Choroid plexus epithelial cell (primary cell): Measurements from ENCODE around the gene HIVEP2.
A peak's percentile ranks its signal among the peaks of the same experiment; 100 is the strongest.

ENCODE experiments used
- DNase-seq: peaks from one replicate; pipeline ENCODE4 v3.0.0-alpha.2; 2010; ENCODE audit warnings: low read depth
- H3K4me3 ChIP-seq: 2 replicates; pipeline ENCODE4 v1.5.1; 2011; ENCODE audit warnings: low read depth, mild to moderate bottlenecking, control low read depth, low read length, moderate library complexity
- CTCF ChIP-seq: conservative IDR thresholded peaks from 2 replicates; pipeline ENCODE4 v1.5.1; 2011; ENCODE audit warnings: low read depth, mild to moderate bottlenecking, control low read depth, inconsistent platforms, low read length, moderate library complexity

Gene HIVEP2

GRCh38 chr6:142848976-142849375, 96.0 kb downstream of the HIVEP2 start:
- no peak for DNase-seq
- no peak for TF ChIP-seq CTCF
- no peak overlapping the region for H3K4me3 ChIP-seq

- DNase-seq: no peak
- no peak overlapping the region for H3K4me3 ChIP-seq
- no peak for TF ChIP-seq CTCF
These were observed 96.8 kb downstream of the HIVEP2 start for GRCh38 chr6:142848156-142848555.

- peak; percentile 95 for DNase-seq
- H3K4me3 ChIP-seq: no peak overlapping the region
- no peak for TF ChIP-seq CTCF
These were observed 98.1 kb downstream of the HIVEP2 start for GRCh38 chr6:142846883-142847287.

- H3K4me3 ChIP-seq: peak overlapping the region; percentile 32
- DNase-seq: peak; percentile 83
- no peak for TF ChIP-seq CTCF
These were observed 98.5 kb downstream of the HIVEP2 start for GRCh38 chr6:142846459-142846831.

GRCh38 chr6:142845624-142846458, 99.1 kb downstream of the HIVEP2 start:
- DNase-seq: peak; percentile 94
- H3K4me3 ChIP-seq: peak overlapping the region; percentile 32
- peak; percentile 16 for TF ChIP-seq CTCF

- no peak for TF ChIP-seq CTCF
- DNase-seq: no peak
- no peak overlapping the region for H3K4me3 ChIP-seq
These were observed 99.8 kb downstream of the HIVEP2 start for GRCh38 chr6:142845143-142845571.
